Gastrocnemius medialis (tissue), 4 donors: ENCODE results near the gene LDLRAD4. TPM values are rescaled to one million over a fixed set of nuclear protein-coding genes. Genes with fewer than 3 reads are reported as not detected.

Experiments
- ATAC-seq, 2 donors: fragments of 150-250 bp; one replicate each; pipeline ENCODE4 v1.9.1; 2016
- DNase-seq, 2 donors: peaks; one replicate each; pipeline ENCODE4 v3.0.0-alpha.2; 2019
- H3K27ac ChIP-seq, 4 donors: fragments of 200-600 bp; sonication (generic); 1 replicate in 1 of 4; 2 replicates in 3 of 4; pipeline ENCODE4 v1.5.1; 2016 to 2018; ENCODE audit warnings: mild to moderate bottlenecking in 2 of 4, moderate library complexity in 1 of 4
- H3K27me3 ChIP-seq, 3 donors: fragments of 200-600 bp; sonication (generic) in 2 of 3; 1 replicate in 1 of 3; 2 replicates in 2 of 3; pipeline versions ENCODE4 v1.5.1 to v1.6.0; 2016 to 2019; ENCODE audit warnings: mild to moderate bottlenecking in 1 of 3, moderate library complexity in 1 of 3
- H3K36me3 ChIP-seq, 2 donors: fragments of 200-600 bp; sonication (generic) in 1 of 2; one replicate each; pipeline ENCODE4 v1.5.1; 2017 to 2018
- H3K4me1 ChIP-seq, 2 donors: fragments of 200-600 bp; sonication (generic) in 1 of 2; one replicate each; pipeline ENCODE4 v1.5.1; 2016 to 2017; ENCODE audit warnings: mild to moderate bottlenecking in 2 of 2
- H3K4me3 ChIP-seq, 4 donors: fragments of 200-600 bp; sonication (generic) in 3 of 4; 1 replicate in 1 of 4; 2 replicates in 3 of 4; pipeline ENCODE4 v1.5.1; 2016 to 2019; ENCODE audit warnings: mild to moderate bottlenecking in 2 of 4
- H3K9me3 ChIP-seq, 3 donors: fragments of 200-600 bp; sonication (generic) in 2 of 3; 1 replicate in 1 of 3; 2 replicates in 2 of 3; pipeline ENCODE4 v1.5.1; 2016 to 2019
- POLR2A ChIP-seq, 2 donors: fragments of 450-650 bp; IDR thresholded peaks; one replicate each; pipeline ENCODE4 v1.6.1; 2017; ENCODE audit warnings: antibody characterized with exemption in 2 of 2, mild to moderate bottlenecking in 2 of 2, moderate library complexity in 2 of 2
- in situ Hi-C, 4 donors: fragments of 200-750 bp; cut with MboI; loops; one replicate each; pipeline versions ENCODE4 v1.15.0 to v1.8.0; 2017; ENCODE audit warnings: low sequenced_read_pairs in 4 of 4
- intact Hi-C: fragments of 100-400 bp; cut with DNase I; formaldehyde crosslinking; loops from one replicate; pipeline ENCODE4 v1.15.1; 2023; ENCODE audit warnings: low total_unique reads
- total RNA-seq, 4 donors: library from RNA; depleted of rRNA; stranded (reverse); fragments of >200 nt; gene quantifications; one replicate each; pipeline versions ENCODE4 v1.1.0 to v1.2.3, GENCODE V29; 2016
- TF ChIP-seq, protein P1 (sequence below), 5 experiments: fragments of 450-650 bp in 3 of 5; fragments of 200-600 bp in 2 of 5; sonication (generic) in 2 of 5; IDR thresholded peaks in 4 of 5; conservative IDR thresholded peaks in 1 of 5; 1 replicate in 4 of 5; 2 replicates in 1 of 5; pipeline ENCODE4 v1.5.1; 2016 to 2019; ENCODE audit warnings: antibody characterized with exemption in 5 of 5, mild to moderate bottlenecking in 3 of 5, moderate library complexity in 3 of 5

Gene LDLRAD4
- total RNA-seq, 4 donors from 2014 or later, result 3.9 to 11.1 (median 6.5) TPM

DNA sequence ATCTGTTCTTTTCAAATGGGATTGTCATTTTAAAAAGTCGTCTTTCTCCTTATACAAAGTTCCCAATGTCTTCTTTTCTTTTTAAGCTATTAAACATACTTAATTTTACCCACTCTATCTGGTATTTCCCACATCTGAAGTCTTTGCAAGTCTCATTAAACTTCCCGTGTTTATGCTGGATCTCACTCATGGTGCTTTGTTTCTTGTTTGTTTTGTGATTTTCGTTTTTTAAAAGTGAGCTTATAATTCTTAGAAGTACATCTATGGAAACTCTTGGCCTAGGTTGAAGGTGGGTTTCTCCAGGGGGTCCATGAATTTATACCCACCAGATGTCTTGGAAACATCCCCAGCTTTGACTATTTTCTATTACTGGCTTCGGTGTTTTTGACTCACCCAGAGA is 299.8 kb downstream of the LDLRAD4 start:
- no peak for DNase-seq
- Histone ChIP-seq H3K4me3 (no peak overlapping the region), H3K27me3 (no peaks in the 10 kb centered on the region), H3K9me3 (no peaks in the 10 kb centered on the region), H3K27ac (peak overlapping the region in 2 of 4 donors; percentile 78 to 88), H3K36me3 (no peaks in the 10 kb centered on the region), H3K4me1 (peaks cover 54 to 58% of the 10 kb centered on the region in 2 donors)
- in situ Hi-C loops, result no loop called here
- ATAC-seq, result no peak
- intact Hi-C loops, result no loop called here
- TF ChIP-seq POLR2A (IDR thresholded peaks at IDR 0.05), result no peak
- TF ChIP-seq, protein P1, sequence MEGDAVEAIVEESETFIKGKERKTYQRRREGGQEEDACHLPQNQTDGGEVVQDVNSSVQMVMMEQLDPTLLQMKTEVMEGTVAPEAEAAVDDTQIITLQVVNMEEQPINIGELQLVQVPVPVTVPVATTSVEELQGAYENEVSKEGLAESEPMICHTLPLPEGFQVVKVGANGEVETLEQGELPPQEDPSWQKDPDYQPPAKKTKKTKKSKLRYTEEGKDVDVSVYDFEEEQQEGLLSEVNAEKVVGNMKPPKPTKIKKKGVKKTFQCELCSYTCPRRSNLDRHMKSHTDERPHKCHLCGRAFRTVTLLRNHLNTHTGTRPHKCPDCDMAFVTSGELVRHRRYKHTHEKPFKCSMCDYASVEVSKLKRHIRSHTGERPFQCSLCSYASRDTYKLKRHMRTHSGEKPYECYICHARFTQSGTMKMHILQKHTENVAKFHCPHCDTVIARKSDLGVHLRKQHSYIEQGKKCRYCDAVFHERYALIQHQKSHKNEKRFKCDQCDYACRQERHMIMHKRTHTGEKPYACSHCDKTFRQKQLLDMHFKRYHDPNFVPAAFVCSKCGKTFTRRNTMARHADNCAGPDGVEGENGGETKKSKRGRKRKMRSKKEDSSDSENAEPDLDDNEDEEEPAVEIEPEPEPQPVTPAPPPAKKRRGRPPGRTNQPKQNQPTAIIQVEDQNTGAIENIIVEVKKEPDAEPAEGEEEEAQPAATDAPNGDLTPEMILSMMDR (IDR thresholded peaks at IDR 0.05 in 4 of 5, conservative IDR thresholded peaks at IDR 0.05 in 1 of 5), result no peak

DNA sequence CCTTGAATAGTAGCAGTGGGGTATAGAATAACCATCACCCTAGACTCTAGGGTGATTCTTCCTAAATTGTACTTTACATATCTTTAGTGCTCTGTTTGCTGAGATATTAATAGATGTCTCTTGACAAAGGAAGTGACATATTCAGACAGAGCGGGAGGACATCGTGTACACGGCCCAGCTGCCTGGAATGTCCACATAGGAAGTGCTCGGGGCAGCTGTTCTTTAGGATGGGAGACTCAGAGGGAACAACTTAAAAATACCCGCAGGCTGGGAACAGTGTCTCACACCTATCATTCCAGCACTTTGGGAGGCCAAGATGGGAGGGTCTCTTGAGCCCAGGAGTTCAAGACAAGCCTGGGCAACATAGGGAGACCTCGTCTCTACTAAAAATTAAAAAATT is 301.7 kb downstream of the LDLRAD4 start:
- H3K9me3 ChIP-seq, result no peaks in the 10 kb centered on the region
- TF ChIP-seq, protein P1 (IDR thresholded peaks at IDR 0.05 in 4 of 5, conservative IDR thresholded peaks at IDR 0.05 in 1 of 5), result no peak
- TF ChIP-seq POLR2A (IDR thresholded peaks at IDR 0.05), result peak in 1 of 2 donors; percentile 47
- peak overlapping the region; percentile 73 to 91 (median 83) for H3K27ac ChIP-seq
- no peaks in the 10 kb centered on the region for H3K27me3 ChIP-seq
- peaks cover 45 to 56% of the 10 kb centered on the region in 2 donors for H3K4me1 ChIP-seq
- DNase-seq, result peak; percentile 83 to 89
- H3K4me3 ChIP-seq, result no peak overlapping the region
- in situ Hi-C loops, result loop anchor here in 2 of 4 donors (5.0 to 10.0 kb wide), 3 partner anchors 136 to 298 kb away; no protein-coding TSS in a partner anchor
- intact Hi-C loops, result loop anchor here (5.0 kb wide), 1 partner anchor 207 kb away; the partner anchor contains the start of genes FAM210A and RNMT
- H3K36me3 ChIP-seq, result no peaks in the 10 kb centered on the region
- ATAC-seq, result peak; percentile 95 to 96

DNA sequence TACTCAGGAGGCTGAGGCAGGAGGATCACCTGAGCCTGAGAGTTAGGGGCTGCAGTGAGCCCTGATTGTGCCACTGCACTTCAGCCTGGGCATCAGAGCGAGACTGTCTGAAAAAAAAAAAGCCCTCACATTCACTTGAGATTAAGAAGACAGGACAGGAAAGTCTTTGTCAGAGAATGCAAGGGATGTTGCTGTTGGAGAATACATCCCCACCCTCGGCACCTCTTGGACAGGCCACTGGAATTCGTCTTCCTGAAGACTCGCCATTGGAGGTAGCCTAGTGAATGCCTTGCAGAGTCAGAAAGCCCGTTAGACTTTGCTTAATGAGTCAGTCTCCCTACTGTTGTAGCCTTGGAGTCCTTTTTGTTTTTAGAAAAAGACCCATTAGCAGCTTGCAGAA is 302.2 kb downstream of the LDLRAD4 start:
- no peak for DNase-seq
- Histone ChIP-seq H3K4me1 (peaks cover 47 to 56% of the 10 kb centered on the region in 2 donors), H3K27me3 (no peaks in the 10 kb centered on the region), H3K27ac (peak overlapping the region; percentile 73 to 91 (median 83)), H3K9me3 (no peaks in the 10 kb centered on the region), H3K4me3 (no peak overlapping the region), H3K36me3 (no peaks in the 10 kb centered on the region)
- in situ Hi-C loops (loop anchor here in 2 of 4 donors (5.0 to 10.0 kb wide), 3 partner anchors 136 to 298 kb away; no protein-coding TSS in a partner anchor), intact Hi-C loops (loop anchor here (1.0 to 5.0 kb wide), 2 partner anchors 20 to 207 kb away; partner anchors contain the start of genes FAM210A and RNMT)
- ATAC-seq, result no peak
- no peak for TF ChIP-seq POLR2A (IDR thresholded peaks at IDR 0.05)
- TF ChIP-seq, protein P1 (IDR thresholded peaks at IDR 0.05 in 4 of 5, conservative IDR thresholded peaks at IDR 0.05 in 1 of 5), result no peak

DNA sequence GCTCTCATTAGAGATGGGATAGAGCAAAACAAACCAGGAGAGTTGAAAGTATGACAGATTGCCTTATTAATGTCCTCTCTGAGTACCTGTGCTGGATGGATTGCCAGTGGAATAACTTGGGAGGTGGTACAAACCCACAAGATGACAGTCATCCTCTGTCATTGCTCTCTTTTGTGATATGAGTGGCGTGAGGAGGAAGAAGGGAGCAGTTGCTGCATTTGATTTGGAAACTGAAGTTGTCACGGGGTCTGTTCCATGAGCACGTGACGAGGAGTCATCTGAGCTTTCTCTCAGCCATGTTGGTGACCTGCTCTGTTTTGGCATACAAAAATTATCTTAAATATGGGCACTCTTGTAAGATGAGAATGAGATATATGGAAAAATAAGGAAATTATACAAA is 302.9 kb downstream of the LDLRAD4 start:
- Histone ChIP-seq H3K4me1 (peaks cover 48 to 54% of the 10 kb centered on the region in 2 donors), H3K27ac (peak overlapping the region; percentile 73 to 91 (median 83)), H3K36me3 (no peaks in the 10 kb centered on the region), H3K9me3 (no peaks in the 10 kb centered on the region), H3K27me3 (no peaks in the 10 kb centered on the region), H3K4me3 (no peak overlapping the region)
- intact Hi-C loops, result loop anchor here (1.0 to 5.0 kb wide), 2 partner anchors 21 to 206 kb away; partner anchors contain the start of genes FAM210A and RNMT
- in situ Hi-C loops, result loop anchor here in 2 of 4 donors (5.0 to 10.0 kb wide), 3 partner anchors 137 to 299 kb away; no protein-coding TSS in a partner anchor
- peak; percentile 41 to 63 for ATAC-seq
- DNase-seq, result peak; percentile 37 to 44
- TF ChIP-seq POLR2A (IDR thresholded peaks at IDR 0.05), result peak in 1 of 2 donors; percentile 26
- TF ChIP-seq, protein P1 (IDR thresholded peaks at IDR 0.05 in 4 of 5, conservative IDR thresholded peaks at IDR 0.05 in 1 of 5), result no peak
